ENCODE data around the gene CDH12. TPM values are rescaled to one million over a fixed set of nuclear protein-coding genes. Genes with fewer than 3 reads are reported as not detected.

Gene CDH12
- total RNA-seq, 1 experiment from 2014 or later, result not detected

GRCh38 chr5:22514231-22514630, 338.9 kb downstream of the CDH12 start:
- no peak overlapping the region for H3K27ac Mint-ChIP-seq
- H2BK120ac ChIP-seq (ENCODE audit: low read depth, low read length, poor library complexity, severe bottlenecking), result no peak overlapping the region
- TF ChIP-seq, protein P1, sequence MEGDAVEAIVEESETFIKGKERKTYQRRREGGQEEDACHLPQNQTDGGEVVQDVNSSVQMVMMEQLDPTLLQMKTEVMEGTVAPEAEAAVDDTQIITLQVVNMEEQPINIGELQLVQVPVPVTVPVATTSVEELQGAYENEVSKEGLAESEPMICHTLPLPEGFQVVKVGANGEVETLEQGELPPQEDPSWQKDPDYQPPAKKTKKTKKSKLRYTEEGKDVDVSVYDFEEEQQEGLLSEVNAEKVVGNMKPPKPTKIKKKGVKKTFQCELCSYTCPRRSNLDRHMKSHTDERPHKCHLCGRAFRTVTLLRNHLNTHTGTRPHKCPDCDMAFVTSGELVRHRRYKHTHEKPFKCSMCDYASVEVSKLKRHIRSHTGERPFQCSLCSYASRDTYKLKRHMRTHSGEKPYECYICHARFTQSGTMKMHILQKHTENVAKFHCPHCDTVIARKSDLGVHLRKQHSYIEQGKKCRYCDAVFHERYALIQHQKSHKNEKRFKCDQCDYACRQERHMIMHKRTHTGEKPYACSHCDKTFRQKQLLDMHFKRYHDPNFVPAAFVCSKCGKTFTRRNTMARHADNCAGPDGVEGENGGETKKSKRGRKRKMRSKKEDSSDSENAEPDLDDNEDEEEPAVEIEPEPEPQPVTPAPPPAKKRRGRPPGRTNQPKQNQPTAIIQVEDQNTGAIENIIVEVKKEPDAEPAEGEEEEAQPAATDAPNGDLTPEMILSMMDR (conservative IDR thresholded peaks at IDR 0.05), result no peak
- no peaks in the 10 kb centered on the region for H3K23me2 ChIP-seq (ENCODE audit: insufficient read length, low read depth, low read length, poor library complexity, severe bottlenecking)
- no peak overlapping the region for H2BK12ac ChIP-seq (ENCODE audit: insufficient read length, low read depth, low read length)
- no peak overlapping the region for H3K23ac ChIP-seq (ENCODE audit: insufficient read length, low read depth, low read length)
- H3K18ac ChIP-seq (ENCODE audit: insufficient read length, low read depth, low read length), result no peak overlapping the region
- H2BK20ac ChIP-seq (ENCODE audit: low read depth, low read length, poor library complexity, severe bottlenecking), result no peak overlapping the region
- no peaks in the 10 kb centered on the region for H4K20me1 ChIP-seq (ENCODE audit: control insufficient read depth, insufficient read depth, insufficient read length)
- H3K14ac ChIP-seq (ENCODE audit: insufficient read depth, low read length), result no peak overlapping the region
- no peaks in the 10 kb centered on the region for H3K9me3 ChIP-seq (ENCODE audit: control insufficient read depth, low read depth, low read length)
- no peak overlapping the region for H4K91ac ChIP-seq (ENCODE audit: insufficient read length, low read depth, low read length)
- no peaks in the 10 kb centered on the region for H3K27me3 Mint-ChIP-seq (ENCODE audit: low read depth)
- H3K79me1 ChIP-seq (ENCODE audit: insufficient read depth, low read depth, low read length, poor library complexity, severe bottlenecking), result no peaks in the 10 kb centered on the region
- no peaks in the 10 kb centered on the region for H3K4me1 ChIP-seq (ENCODE audit: insufficient read depth, low read length)
- H4K8ac ChIP-seq (replicated peaks; ENCODE audit: insufficient read length, low read depth, low read length), result no peak overlapping the region
- no peak overlapping the region for H2AK5ac ChIP-seq (ENCODE audit: insufficient read length, low read length)
- no peaks in the 10 kb centered on the region for H3K36me3 Mint-ChIP-seq (ENCODE audit: insufficient read depth in 1 of 3, low read depth in 3 of 3)
- no peak overlapping the region for H3K27ac ChIP-seq (ENCODE audit: insufficient read length, low read depth, low read length)
- no peak overlapping the region for H3K4me2 ChIP-seq (ENCODE audit: insufficient read depth, insufficient read length, low read length)
- no peak overlapping the region for H4K5ac ChIP-seq (ENCODE audit: insufficient read length, low read depth, low read length)
- H3K9ac ChIP-seq (ENCODE audit: extremely low read depth, insufficient read length, low read length), result no peak overlapping the region
- H3K4me3 Mint-ChIP-seq, result no peak overlapping the region
- H3K27me3 ChIP-seq (ENCODE audit: insufficient read depth, low read length), result no peaks in the 10 kb centered on the region
- no peak overlapping the region for H2AFZ ChIP-seq (ENCODE audit: low read length)
- no peaks in the 10 kb centered on the region for H3K4me1 Mint-ChIP-seq
- H3T11ph ChIP-seq (ENCODE audit: low read length), result no peak overlapping the region
- no peaks in the 10 kb centered on the region for H3K79me2 ChIP-seq (ENCODE audit: insufficient read depth, low read length)
- no peak for DNase-seq
- H2BK15ac ChIP-seq (ENCODE audit: low read depth, low read length), result no peak overlapping the region
- no peak overlapping the region for H2BK5ac ChIP-seq (ENCODE audit: insufficient read length, low read length)
- no peak overlapping the region for H3K56ac ChIP-seq (ENCODE audit: insufficient read length, low read depth, low read length)
- no peaks in the 10 kb centered on the region for H3K9me3 Mint-ChIP-seq
- H3K4ac ChIP-seq (ENCODE audit: low read depth, low read length), result no peak overlapping the region
